OCI-LY3 (cell line): ENCODE data around the gene COPS4.

Experiments used
- H2AFZ ChIP-seq: fragments of 200-600, 300-600 bp; shearing (Covaris generic); 2 replicates; pipeline ENCODE4 v1.6.0; 2014; ENCODE audit warnings: antibody characterized with exemption, low read depth, low read length
- H3K27ac ChIP-seq: fragments of 200-600, 300-600 bp; sonication (generic); 2 replicates; pipeline ENCODE4 v1.5.1; 2014; ENCODE audit warnings: mild to moderate bottlenecking, low read length, moderate library complexity, mixed read lengths
- H3K27me3 ChIP-seq: fragments of 200-600, 300-600 bp; sonication (generic); 2 replicates; pipeline ENCODE4 v1.6.1; 2014; ENCODE audit warnings: low read depth, low read length, mixed read lengths
- H3K36me3 ChIP-seq: fragments of 200-600, 300-600 bp; sonication (generic); replicated peaks from 2 replicates; pipeline ENCODE3; 2014; ENCODE audit warnings: low read depth, low read length, mixed read lengths
- H3K4me1 ChIP-seq: fragments of 300-600, 200-600 bp; sonication (generic); 2 replicates; pipeline ENCODE4 v1.6.1; 2014; ENCODE audit warnings: low read length, mixed read lengths
- H3K4me2 ChIP-seq: fragments of 200-600, 300-600 bp; sonication (generic); 2 replicates; pipeline ENCODE4 v1.6.1; 2014; ENCODE audit warnings: low read length, mixed read lengths
- H3K4me3 ChIP-seq: fragments of 300-600, 200-600 bp; sonication (generic); 2 replicates; pipeline ENCODE4 v1.5.1; 2014; ENCODE audit warnings: antibody characterized with exemption, mild to moderate bottlenecking, low read length, moderate library complexity
- H3K79me2 ChIP-seq: fragments of 300-600, 200-600 bp; shearing (Covaris generic); 2 replicates; pipeline ENCODE4 v1.6.1; 2014; ENCODE audit warnings: mild to moderate bottlenecking, low read length, mixed read lengths
- H3K9ac ChIP-seq: fragments of 300-600, 200-600 bp; shearing (Covaris generic); 2 replicates; pipeline ENCODE4 v1.6.0; 2014; ENCODE audit warnings: mild to moderate bottlenecking, low read length, moderate library complexity
- H3K9me3 ChIP-seq: fragments of 200-600, 300-600 bp; shearing (Covaris generic); 2 replicates; pipeline ENCODE4 v1.6.1; 2014; ENCODE audit warnings: low read length, mixed read lengths; ENCODE audit not compliant: insufficient read depth
- H4K20me1 ChIP-seq: fragments of 200-600, 300-600 bp; sonication (generic); 2 replicates; pipeline ENCODE4 v1.6.1; 2016; ENCODE audit warnings: low read length, mixed read lengths; ENCODE audit not compliant: insufficient read depth
- CTCF ChIP-seq: fragments of 200-600, 300-600 bp; sonication (generic); IDR thresholded peaks from 2 replicates; pipeline ENCODE4 v1.5.1; 2014; ENCODE audit warnings: antibody characterized with exemption, low read length, low read depth
- EZH2phosphoT487 ChIP-seq: fragments of 200-600 bp; shearing (Covaris generic); IDR thresholded peaks from 2 replicates; pipeline ENCODE4 v1.6.1; 2018; ENCODE audit warnings: antibody characterized with exemption, mixed run types, low read depth

The COPS4 gene

DNA sequence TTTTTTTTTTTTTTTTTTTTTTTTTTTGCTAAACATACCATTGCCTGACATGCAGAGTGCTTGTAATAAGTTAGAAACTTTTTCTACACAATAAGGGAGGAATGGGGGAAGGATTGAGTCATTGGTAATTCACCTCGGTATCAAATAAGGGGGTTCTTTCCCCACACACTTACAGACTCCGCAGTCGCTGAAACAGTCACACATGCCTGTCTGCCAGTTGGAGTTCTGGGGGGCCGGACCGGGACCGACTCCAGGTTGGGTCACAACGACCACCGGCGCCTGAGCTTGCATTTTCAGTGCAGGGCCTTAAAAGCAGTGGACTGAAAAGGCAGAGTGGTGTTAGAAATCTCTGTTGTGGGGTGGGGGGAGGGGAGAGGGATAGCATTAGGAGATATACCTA is 72.6 kb downstream of the COPS4 start:
- H3K27ac ChIP-seq, result no peak overlapping the region

GRCh38 chr4:83108101-83108861 is 73.3 kb downstream of the COPS4 start:
- Histone ChIP-seq H4K20me1 (no peaks in the 10 kb centered on the region), H3K27me3 (no peaks in the 10 kb centered on the region), H3K27ac (no peak overlapping the region), H3K36me3 (peaks cover 2% of the 10 kb centered on the region), H3K9me3 (no peaks in the 10 kb centered on the region), H3K9ac (peak overlapping the region; percentile 77; the same call in 1 of the 2 replicates), H3K79me2 (no peaks in the 10 kb centered on the region), H3K4me1 (peaks cover 33% of the 10 kb centered on the region), H3K4me2 (peak overlapping the region; percentile 91), H2AFZ (no peak overlapping the region), H3K4me3 (peak overlapping the region; percentile 79)
- TF ChIP-seq CTCF (no peak), EZH2phosphoT487 (no peak)

More for the DNA sequence above, 72.6 kb downstream of the COPS4 start:
- no peaks in the 10 kb centered on the region for H3K27me3 ChIP-seq
- no peaks in the 10 kb centered on the region for H3K9me3 ChIP-seq
- H3K4me2 ChIP-seq, result no peak overlapping the region
- H3K79me2 ChIP-seq, result no peaks in the 10 kb centered on the region
- H3K4me3 ChIP-seq, result no peak overlapping the region
- TF ChIP-seq EZH2phosphoT487 (no peak), CTCF (no peak)
- H2AFZ ChIP-seq, result no peak overlapping the region
- H3K4me1 ChIP-seq, result peaks cover 27% of the 10 kb centered on the region
- peaks cover 2% of the 10 kb centered on the region for H3K36me3 ChIP-seq
- no peak overlapping the region for H3K9ac ChIP-seq
- no peaks in the 10 kb centered on the region for H4K20me1 ChIP-seq

DNA sequence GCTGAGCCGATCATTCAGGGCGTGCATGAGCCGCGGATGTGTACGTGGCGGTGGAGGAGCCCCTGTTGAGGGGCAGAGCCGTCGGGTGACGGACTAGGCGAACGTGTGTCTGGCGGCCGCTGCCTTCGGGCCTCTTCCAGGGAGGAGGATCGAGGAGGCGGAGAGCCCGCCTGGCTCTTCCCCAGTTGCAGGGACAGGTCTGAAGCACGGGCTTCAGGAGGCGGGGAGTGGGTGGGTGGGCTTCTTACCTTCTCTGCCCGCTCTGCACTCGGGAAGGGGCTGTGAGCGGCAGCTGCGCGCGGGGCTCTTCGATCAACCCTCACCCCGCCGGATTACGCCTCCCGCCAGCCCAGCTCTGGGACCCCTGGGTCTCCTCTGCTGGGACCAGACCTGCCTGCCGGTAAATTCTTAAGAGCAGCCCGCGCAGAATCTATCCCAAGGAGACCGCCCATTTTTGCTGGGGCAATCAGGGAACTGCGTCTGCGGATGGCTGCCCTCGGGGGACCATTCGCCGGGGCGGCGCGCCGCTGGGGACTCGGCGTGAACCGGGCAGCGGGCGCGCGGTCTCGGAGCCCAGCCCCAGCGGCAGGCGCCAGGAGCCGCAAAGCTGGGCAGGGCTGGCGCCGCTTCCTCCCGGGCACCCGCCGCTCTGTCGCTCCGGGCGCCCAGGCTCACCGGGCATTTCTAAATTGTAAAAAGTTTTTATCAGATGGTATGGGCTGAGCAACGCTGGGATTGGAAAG is 74.7 kb downstream of the COPS4 start:
- peak overlapping the region; percentile 77 for H3K9ac ChIP-seq
- peak overlapping the region; percentile 91 for H3K4me2 ChIP-seq
- peaks cover 40% of the 10 kb centered on the region for H3K4me1 ChIP-seq
- H3K27ac ChIP-seq, result peak overlapping the region; percentile 70
- no peaks in the 10 kb centered on the region for H3K79me2 ChIP-seq
- no peaks in the 10 kb centered on the region for H3K9me3 ChIP-seq
- peak overlapping the region; percentile 89 for H2AFZ ChIP-seq
- TF ChIP-seq CTCF (no peak), EZH2phosphoT487 (no peak)
- no peaks in the 10 kb centered on the region for H3K36me3 ChIP-seq
- H4K20me1 ChIP-seq, result no peaks in the 10 kb centered on the region
- H3K4me3 ChIP-seq, result peak overlapping the region; percentile 79
- no peaks in the 10 kb centered on the region for H3K27me3 ChIP-seq

DNA sequence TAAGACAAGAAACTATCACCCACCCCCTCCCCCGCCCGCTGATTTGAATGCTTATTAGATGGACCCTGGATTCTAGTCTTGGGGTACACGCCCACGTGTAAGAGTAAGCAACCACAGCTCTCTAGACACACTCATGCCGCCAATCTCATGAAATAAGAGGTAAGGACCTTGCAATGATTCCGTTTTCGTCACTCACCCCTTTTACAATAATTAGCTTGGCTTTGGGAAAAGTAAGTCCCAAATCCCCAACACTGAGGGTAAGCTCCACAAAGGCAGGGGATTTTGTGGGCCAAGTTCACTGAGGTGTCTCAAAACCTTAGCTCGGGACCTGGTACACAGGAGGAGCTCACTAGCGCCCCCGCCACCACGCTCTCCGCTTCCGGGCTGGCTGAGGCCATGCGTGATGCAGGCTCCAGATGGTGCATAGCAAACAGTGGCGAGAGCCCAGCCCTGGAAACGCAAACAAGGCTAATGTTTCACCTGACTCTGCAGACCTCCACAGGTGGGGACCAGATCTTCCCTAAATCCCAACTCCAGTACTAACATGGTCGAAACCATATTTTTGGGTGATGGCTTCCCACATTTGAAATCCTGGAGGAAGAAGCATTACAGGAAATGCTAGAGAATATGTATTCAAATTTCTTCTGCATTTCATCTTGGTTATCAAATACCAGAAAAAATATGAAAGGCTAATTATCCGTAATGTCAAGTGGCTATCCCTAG is 75.4 kb downstream of the COPS4 start:
- H3K9me3 ChIP-seq, result no peaks in the 10 kb centered on the region
- H3K36me3 ChIP-seq, result no peaks in the 10 kb centered on the region
- peak overlapping the region; percentile 77 for H3K9ac ChIP-seq
- no peak for TF ChIP-seq EZH2phosphoT487
- peak; percentile 82 for TF ChIP-seq CTCF
- peaks cover 43% of the 10 kb centered on the region for H3K4me1 ChIP-seq
- H3K27me3 ChIP-seq, result no peaks in the 10 kb centered on the region
- H3K4me3 ChIP-seq, result peak overlapping the region; percentile 79
- H2AFZ ChIP-seq, result peak overlapping the region; percentile 82
- H4K20me1 ChIP-seq, result no peaks in the 10 kb centered on the region
- no peaks in the 10 kb centered on the region for H3K79me2 ChIP-seq
- H3K4me2 ChIP-seq, result peak overlapping the region; percentile 91
- H3K27ac ChIP-seq, result peak overlapping the region; percentile 70
